Ectodermal cell (in vitro differentiated cells): ENCODE measurements around the gene ZNF761.

ENCODE experiments used
- H3K27ac ChIP-seq: 2 replicates; pipeline ENCODE4 v1.7.0; 2013; ENCODE audit warnings: mild to moderate bottlenecking, low read depth, low read length; ENCODE audit not compliant: insufficient read depth, poor library complexity, severe bottlenecking
- H3K27me3 ChIP-seq: 2 replicates; pipeline ENCODE4 v1.7.0; 2013; ENCODE audit warnings: mild to moderate bottlenecking, low read length; ENCODE audit not compliant: insufficient read depth, control insufficient read depth, poor library complexity, severe bottlenecking
- H3K36me3 ChIP-seq: one replicate; pipeline ENCODE4 v1.7.0; 2013; ENCODE audit warnings: low read length; ENCODE audit not compliant: control insufficient read depth, insufficient read depth
- H3K4me1 ChIP-seq: one replicate; pipeline ENCODE4 v1.7.0; 2013; ENCODE audit warnings: low read length; ENCODE audit not compliant: control insufficient read depth, insufficient read depth
- H3K4me3 ChIP-seq: 2 replicates; pipeline ENCODE4 v1.7.0; 2013; ENCODE audit warnings: low read depth, low read length, control low read depth; ENCODE audit not compliant: insufficient read depth
- H3K9me3 ChIP-seq: 2 replicates; pipeline ENCODE4 v1.7.0; 2013; ENCODE audit warnings: mild to moderate bottlenecking, low read length, moderate library complexity; ENCODE audit not compliant: control insufficient read depth
- WGBS, 2 experiments: methylation state at CpG; one replicate each; pipeline ENCODE4 v1.1.7; 2013; ENCODE audit warnings: missing lambda C conversion rate in 2 of 2; 5-methylcytosine and 5-hydroxymethylcytosine counted together

ZNF761 gene

GRCh38 chr19:53506728-53507127 lies 74.9 kb downstream of the ZNF761 start:
- H3K36me3 ChIP-seq = no peaks in the 10 kb centered on the region
- 75 to 78% methylated on average over 8 of the region's 8 CpGs for WGBS, 2 experiments
- no peaks in the 10 kb centered on the region for H3K4me1 ChIP-seq
- H3K27ac ChIP-seq = no peak overlapping the region
- H3K4me3 ChIP-seq = no peak overlapping the region
- no peaks in the 10 kb centered on the region for H3K9me3 ChIP-seq
- H3K27me3 ChIP-seq = no peaks in the 10 kb centered on the region
